Lower lobe of right lung (tissue), 2 donors: ENCODE results near the gene IGFBP4. TPM values are rescaled to one million over a fixed set of nuclear protein-coding genes. Genes with fewer than 3 reads are reported as not detected.
A peak's percentile ranks its signal among the peaks of the same experiment; 100 is the strongest.

Source experiments
- ATAC-seq, 2 donors: fragments of 200-7000 bp; cut with Tn5 transposase; one replicate each; pipeline ENCODE4 v1.9.1; 2020 to 2022; ENCODE audit warnings: mild to moderate bottlenecking in 2 of 2, moderate library complexity in 2 of 2
- DNase-seq: peaks from one replicate; pipeline ENCODE4 v3.0.0-alpha.2; 2020
- H3K27ac ChIP-seq: fragments of 200-600 bp; one replicate; pipeline ENCODE4 v1.8.0; 2022
- H3K27me3 ChIP-seq: fragments of 200-600 bp; one replicate; pipeline ENCODE4 v1.8.0; 2022; ENCODE audit warnings: low read depth
- H3K36me3 ChIP-seq: fragments of 200-600 bp; one replicate; pipeline ENCODE4 v1.8.0; 2022; ENCODE audit warnings: mild to moderate bottlenecking
- H3K4me1 ChIP-seq: fragments of 200-600 bp; one replicate; pipeline ENCODE4 v1.8.0; 2022
- H3K4me3 ChIP-seq: fragments of 200-600 bp; one replicate; pipeline ENCODE4 v1.8.0; 2022; ENCODE audit warnings: mild to moderate bottlenecking
- H3K9me3 ChIP-seq: fragments of 200-600 bp; one replicate; pipeline ENCODE4 v1.8.0; 2022
- intact Hi-C: fragments of 100-400 bp; cut with DNase I; formaldehyde crosslinking; loops from one replicate; pipeline ENCODE4 v1.11.0; 2022
- total RNA-seq: library from RNA; stranded (reverse); fragmentation: NEBNext Ultra II Directional; extraction: Animal tissue kit (Norgen Biotek cat#: 25700); gene quantifications from one replicate; pipeline ENCODE4 v1.2.1, GENCODE V29; 2021
- TF ChIP-seq, protein P1 (sequence below): fragments of 200-600 bp; IDR thresholded peaks from one replicate; pipeline ENCODE4 v1.8.0; 2022; ENCODE audit warnings: antibody characterized with exemption, mild to moderate bottlenecking
- donor health status: DM: no; HTN: yes; CAD: no; lungs with severe emphysema.

IGFBP4 gene
- total RNA-seq, 1 donor from 2014 or later: 371 TPM

DNA sequence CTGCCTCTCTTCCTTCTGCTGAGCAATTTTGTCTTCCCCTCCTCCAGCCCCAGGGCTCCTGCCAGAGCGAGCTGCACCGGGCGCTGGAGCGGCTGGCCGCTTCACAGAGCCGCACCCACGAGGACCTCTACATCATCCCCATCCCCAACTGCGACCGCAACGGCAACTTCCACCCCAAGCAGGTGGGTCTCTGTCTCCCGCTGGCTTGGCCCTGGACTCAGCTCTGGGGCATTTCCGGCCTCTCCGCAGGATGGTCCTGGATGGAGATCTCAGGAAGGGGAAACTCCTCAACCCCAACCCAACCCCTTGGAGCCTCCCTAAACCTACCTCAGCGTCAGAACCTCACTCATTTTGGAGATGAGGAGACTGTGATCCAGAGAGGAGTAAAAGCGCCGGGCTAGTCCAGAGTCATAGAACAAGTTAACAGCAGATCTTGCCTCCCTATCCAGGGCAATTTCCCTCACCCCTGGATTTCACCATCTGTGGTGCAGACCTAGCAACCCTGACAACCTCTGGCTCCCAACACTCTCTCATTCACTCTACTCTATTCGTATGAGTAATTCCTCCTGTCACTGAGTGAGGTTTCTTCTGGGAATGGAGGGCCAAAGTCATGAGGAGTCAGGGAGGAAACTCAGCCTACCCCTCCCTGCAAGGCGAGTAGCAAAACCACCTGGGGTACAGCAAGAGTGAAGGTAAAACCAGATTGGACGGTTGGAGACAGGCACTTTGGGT, 10.8 kb downstream of the IGFBP4 start:
- DNase-seq (no peak), ATAC-seq (no peak)
- Histone ChIP-seq H3K9me3 (no peaks in the 10 kb centered on the region), H3K4me1 (peaks cover 83% of the 10 kb centered on the region), H3K27ac (no peak overlapping the region), H3K4me3 (no peak overlapping the region), H3K27me3 (no peaks in the 10 kb centered on the region), H3K36me3 (peaks cover 63% of the 10 kb centered on the region)
- TF ChIP-seq, protein P1, sequence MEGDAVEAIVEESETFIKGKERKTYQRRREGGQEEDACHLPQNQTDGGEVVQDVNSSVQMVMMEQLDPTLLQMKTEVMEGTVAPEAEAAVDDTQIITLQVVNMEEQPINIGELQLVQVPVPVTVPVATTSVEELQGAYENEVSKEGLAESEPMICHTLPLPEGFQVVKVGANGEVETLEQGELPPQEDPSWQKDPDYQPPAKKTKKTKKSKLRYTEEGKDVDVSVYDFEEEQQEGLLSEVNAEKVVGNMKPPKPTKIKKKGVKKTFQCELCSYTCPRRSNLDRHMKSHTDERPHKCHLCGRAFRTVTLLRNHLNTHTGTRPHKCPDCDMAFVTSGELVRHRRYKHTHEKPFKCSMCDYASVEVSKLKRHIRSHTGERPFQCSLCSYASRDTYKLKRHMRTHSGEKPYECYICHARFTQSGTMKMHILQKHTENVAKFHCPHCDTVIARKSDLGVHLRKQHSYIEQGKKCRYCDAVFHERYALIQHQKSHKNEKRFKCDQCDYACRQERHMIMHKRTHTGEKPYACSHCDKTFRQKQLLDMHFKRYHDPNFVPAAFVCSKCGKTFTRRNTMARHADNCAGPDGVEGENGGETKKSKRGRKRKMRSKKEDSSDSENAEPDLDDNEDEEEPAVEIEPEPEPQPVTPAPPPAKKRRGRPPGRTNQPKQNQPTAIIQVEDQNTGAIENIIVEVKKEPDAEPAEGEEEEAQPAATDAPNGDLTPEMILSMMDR: no peak
- intact Hi-C loops: no loop called here

- DNase-seq: no peak
- no peaks in the 10 kb centered on the region for H3K27me3 ChIP-seq
- intact Hi-C loops: no loop called here
- H3K36me3 ChIP-seq: peaks cover 63% of the 10 kb centered on the region
- no peak overlapping the region for H3K27ac ChIP-seq
- ATAC-seq: no peak
- no peaks in the 10 kb centered on the region for H3K9me3 ChIP-seq
- H3K4me3 ChIP-seq: no peak overlapping the region
- H3K4me1 ChIP-seq: peaks cover 77% of the 10 kb centered on the region
- TF ChIP-seq, protein P1: no peak
These were observed 11.4 kb downstream of the IGFBP4 start for GRCh38 chr17:40454613-40454995.

DNA sequence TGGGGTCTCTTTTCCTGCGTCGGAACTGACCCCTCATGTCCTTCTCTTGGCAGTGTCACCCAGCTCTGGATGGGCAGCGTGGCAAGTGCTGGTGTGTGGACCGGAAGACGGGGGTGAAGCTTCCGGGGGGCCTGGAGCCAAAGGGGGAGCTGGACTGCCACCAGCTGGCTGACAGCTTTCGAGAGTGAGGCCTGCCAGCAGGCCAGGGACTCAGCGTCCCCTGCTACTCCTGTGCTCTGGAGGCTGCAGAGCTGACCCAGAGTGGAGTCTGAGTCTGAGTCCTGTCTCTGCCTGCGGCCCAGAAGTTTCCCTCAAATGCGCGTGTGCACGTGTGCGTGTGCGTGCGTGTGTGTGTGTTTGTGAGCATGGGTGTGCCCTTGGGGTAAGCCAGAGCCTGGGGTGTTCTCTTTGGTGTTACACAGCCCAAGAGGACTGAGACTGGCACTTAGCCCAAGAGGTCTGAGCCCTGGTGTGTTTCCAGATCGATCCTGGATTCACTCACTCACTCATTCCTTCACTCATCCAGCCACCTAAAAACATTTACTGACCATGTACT, 13.2 kb downstream of the IGFBP4 start:
- Histone ChIP-seq H3K27me3 (no peaks in the 10 kb centered on the region), H3K4me1 (peaks cover 67% of the 10 kb centered on the region), H3K36me3 (peaks cover 63% of the 10 kb centered on the region), H3K27ac (peak overlapping the region; percentile 54), H3K9me3 (no peaks in the 10 kb centered on the region), H3K4me3 (no peak overlapping the region)
- TF ChIP-seq, protein P1: no peak
- ATAC-seq (peak in 1 of 2 donors; percentile 5), DNase-seq (no peak)
- intact Hi-C loops: no loop called here

DNA sequence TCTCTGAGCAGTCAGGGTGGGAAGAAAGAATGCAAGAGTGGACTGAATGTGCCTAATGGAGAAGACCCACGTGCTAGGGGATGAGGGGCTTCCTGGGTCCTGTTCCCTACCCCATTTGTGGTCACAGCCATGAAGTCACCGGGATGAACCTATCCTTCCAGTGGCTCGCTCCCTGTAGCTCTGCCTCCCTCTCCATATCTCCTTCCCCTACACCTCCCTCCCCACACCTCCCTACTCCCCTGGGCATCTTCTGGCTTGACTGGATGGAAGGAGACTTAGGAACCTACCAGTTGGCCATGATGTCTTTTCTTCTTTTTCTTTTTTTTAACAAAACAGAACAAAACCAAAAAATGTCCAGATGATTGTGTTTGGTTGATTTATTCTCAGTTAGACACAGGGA, 14.1 kb downstream of the IGFBP4 start:
- H3K27me3 ChIP-seq: no peaks in the 10 kb centered on the region
- ATAC-seq: no peak
- H3K9me3 ChIP-seq: no peaks in the 10 kb centered on the region
- H3K36me3 ChIP-seq: peaks cover 58% of the 10 kb centered on the region
- DNase-seq: no peak
- TF ChIP-seq, protein P1: no peak
- intact Hi-C loops: no loop called here
- H3K27ac ChIP-seq: peak overlapping the region; percentile 54
- peaks cover 67% of the 10 kb centered on the region for H3K4me1 ChIP-seq
- no peak overlapping the region for H3K4me3 ChIP-seq

DNA sequence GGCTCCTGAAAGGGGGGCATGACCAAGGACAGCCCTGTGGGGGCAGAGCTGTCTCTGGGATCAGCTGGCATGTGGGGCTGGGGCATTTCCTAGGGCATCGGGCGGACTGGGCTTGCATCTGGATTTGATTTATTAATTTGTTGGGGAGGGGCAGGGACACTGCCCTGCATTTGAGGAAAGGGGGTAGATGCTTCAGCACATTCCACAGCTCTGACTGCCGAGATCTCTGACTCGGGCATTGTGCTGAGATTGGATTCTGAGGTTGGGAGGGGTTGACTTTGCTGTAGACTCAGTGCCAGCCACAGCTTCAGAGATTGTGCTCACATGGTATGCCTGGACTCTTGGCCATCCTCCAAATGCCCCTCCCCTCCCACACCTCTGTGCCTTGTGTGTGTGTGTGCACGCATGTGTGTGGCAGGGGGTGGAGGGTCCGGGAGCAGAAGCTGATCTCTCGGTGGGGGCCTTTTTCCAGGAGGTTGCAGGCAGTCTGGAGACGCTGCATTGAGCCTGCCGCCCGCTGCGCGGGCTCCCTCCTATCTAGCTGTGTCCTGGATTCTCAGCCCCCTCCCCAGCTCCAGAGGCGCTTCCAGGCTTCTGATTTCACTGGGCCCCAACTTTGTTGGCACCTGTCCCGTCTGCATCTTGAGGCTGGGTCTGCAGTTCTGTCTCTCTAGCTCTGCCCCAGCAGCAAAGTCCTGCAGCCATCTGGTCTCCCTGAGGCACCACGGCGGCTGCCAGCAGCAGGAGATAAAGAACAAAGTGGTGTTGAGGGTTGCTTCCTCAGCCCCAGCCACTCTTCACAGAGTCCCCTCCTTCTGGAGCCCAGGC, 14.9 kb downstream of the IGFBP4 start:
- TF ChIP-seq, protein P1: no peak
- intact Hi-C loops: no loop called here
- H3K4me1 ChIP-seq: peaks cover 67% of the 10 kb centered on the region
- H3K27ac ChIP-seq: peak overlapping the region; percentile 49
- DNase-seq: no peak
- H3K4me3 ChIP-seq: no peak overlapping the region
- peaks cover 50% of the 10 kb centered on the region for H3K36me3 ChIP-seq
- H3K9me3 ChIP-seq: no peaks in the 10 kb centered on the region
- H3K27me3 ChIP-seq: no peaks in the 10 kb centered on the region
- ATAC-seq: peak in 1 of 2 donors; percentile 27
